Glutamatergic neuron (in vitro differentiated cells): ENCODE results near the gene FBXO46. TPM values are rescaled to one million over a fixed set of nuclear protein-coding genes. Genes with fewer than 3 reads are reported as not detected.

Source experiments
- DNase-seq: peaks from one replicate; pipeline ENCODE4 v3.0.0; 2022
- H3K27ac Mint-ChIP-seq: one replicate; pipeline ENCODE4 v1.8.0; 2020; ENCODE audit warnings: mild to moderate bottlenecking, mixed read lengths, inconsistent platforms; ENCODE audit not compliant: unreplicated experiment
- H3K27me3 Mint-ChIP-seq: one replicate; pipeline ENCODE4 v1.8.0; 2020; ENCODE audit warnings: mild to moderate bottlenecking, moderate library complexity, mixed read lengths, inconsistent platforms; ENCODE audit not compliant: unreplicated experiment
- H3K36me3 Mint-ChIP-seq: one replicate; pipeline ENCODE4 v1.8.0; 2020; ENCODE audit warnings: mild to moderate bottlenecking, mixed read lengths, inconsistent platforms; ENCODE audit not compliant: unreplicated experiment
- H3K4me1 Mint-ChIP-seq: one replicate; pipeline ENCODE4 v1.8.0; 2020; ENCODE audit warnings: mild to moderate bottlenecking, low read depth, mixed read lengths, inconsistent platforms; ENCODE audit not compliant: unreplicated experiment
- H3K4me3 Mint-ChIP-seq: one replicate; pipeline ENCODE4 v1.8.0; 2020; ENCODE audit warnings: mild to moderate bottlenecking, mixed read lengths, inconsistent platforms; ENCODE audit not compliant: unreplicated experiment
- H3K9me3 Mint-ChIP-seq: one replicate; pipeline ENCODE4 v1.8.0; 2020; ENCODE audit warnings: mild to moderate bottlenecking, moderate library complexity, mixed read lengths, inconsistent platforms; ENCODE audit not compliant: unreplicated experiment
- CTCF ChIP-seq: fragments of 200-600 bp; sonication (generic); IDR thresholded peaks from one replicate; pipeline ENCODE4 v1.5.0; 2021; ENCODE audit not compliant: partially characterized antibody, unreplicated experiment
- total RNA-seq: library from RNA; stranded (reverse); fragmentation: NEBNext Ultra II Directional; extraction: Animal tissue kit (Norgen Biotek cat#: 25700); gene quantifications from one replicate; pipeline ENCODE4 v1.2.1, GENCODE V29; 2021; ENCODE audit not compliant: unreplicated experiment

FBXO46 gene
- total RNA-seq, 1 donor from 2014 or later = 20.4 TPM

GRCh38 chr19:45765702-45766295 lies 35.1 kb upstream of the FBXO46 start:
- Mint-ChIP-seq H3K27me3 (peaks cover 13% of the 10 kb centered on the region), H3K4me3 (no peak overlapping the region), H3K36me3 (no peaks in the 10 kb centered on the region), H3K27ac (no peak overlapping the region), H3K4me1 (peaks cover 3% of the 10 kb centered on the region), H3K9me3 (peaks cover 7% of the 10 kb centered on the region)
- no peak for DNase-seq
- no peak for TF ChIP-seq CTCF

- Mint-ChIP-seq H3K36me3 (no peaks in the 10 kb centered on the region), H3K27ac (no peak overlapping the region), H3K4me3 (peak overlapping the region; percentile 69), H3K4me1 (peaks cover 3% of the 10 kb centered on the region), H3K9me3 (peaks cover 5% of the 10 kb centered on the region), H3K27me3 (peaks cover 11% of the 10 kb centered on the region)
- no peak for DNase-seq
- TF ChIP-seq CTCF = no peak
Measured at GRCh38 chr19:45764945-45765701, 34.4 kb upstream of the FBXO46 start.

GRCh38 chr19:45764475-45764874 lies 33.8 kb upstream of the FBXO46 start:
- DNase-seq = no peak
- H3K27ac Mint-ChIP-seq = no peak overlapping the region
- no peaks in the 10 kb centered on the region for H3K36me3 Mint-ChIP-seq
- TF ChIP-seq CTCF = peak; percentile 34
- H3K4me1 Mint-ChIP-seq = peaks cover 3% of the 10 kb centered on the region
- peaks cover 3% of the 10 kb centered on the region for H3K9me3 Mint-ChIP-seq
- H3K27me3 Mint-ChIP-seq = peaks cover 8% of the 10 kb centered on the region
- peak overlapping the region; percentile 69 for H3K4me3 Mint-ChIP-seq

- no peak for DNase-seq
- no peak for TF ChIP-seq CTCF
- Mint-ChIP-seq H3K36me3 (no peaks in the 10 kb centered on the region), H3K27ac (no peak overlapping the region), H3K4me1 (peaks cover 3% of the 10 kb centered on the region), H3K9me3 (no peaks in the 10 kb centered on the region), H3K4me3 (no peak overlapping the region), H3K27me3 (peaks cover 6% of the 10 kb centered on the region)
Measured at GRCh38 chr19:45763691-45764294, 33.1 kb upstream of the FBXO46 start.
